ENCODE results near the gene ADGRV1.
"Not testable (repeated sequence)": the region's sequence is repeated elsewhere in the genome, so short reads cannot be mapped to it uniquely, and the experiment has no call there.

ADGRV1 gene

GRCh38 chr5:90981177-90981576, 422.6 kb downstream of the ADGRV1 start:
- FAIRE-seq, result no peak
- no peak for DNase-seq (ENCODE audit: low spot score)

- FAIRE-seq, result no peak
- no peak for DNase-seq (ENCODE audit: low spot score)
Observed at GRCh38 chr5:90981821-90982220, 423.2 kb downstream of the ADGRV1 start.

GRCh38 chr5:90982576-90982975, 424.0 kb downstream of the ADGRV1 start:
- no peak for FAIRE-seq
- peak; percentile 91 for DNase-seq (ENCODE audit: low spot score)

GRCh38 chr5:90983148-90983547, 424.6 kb downstream of the ADGRV1 start:
- FAIRE-seq, result peak; percentile 94
- peak; percentile 88 for DNase-seq (ENCODE audit: low spot score)

- FAIRE-seq (no peak), DNase-seq (ENCODE audit: low spot score) (no peak)
Observed at GRCh38 chr5:90983711-90984124, 425.1 kb downstream of the ADGRV1 start.

- FAIRE-seq, result no peak
Observed at GRCh38 chr5:90985341-90985740, 426.7 kb downstream of the ADGRV1 start.

GRCh38 chr5:90987726-90988125, 429.1 kb downstream of the ADGRV1 start:
- no peak for FAIRE-seq
- no peak for DNase-seq (ENCODE audit: low spot score)

More at GRCh38 chr5:90985341-90985740, 426.7 kb downstream of the ADGRV1 start:
- no peak for DNase-seq (ENCODE audit: low spot score)

- FAIRE-seq, result no peak
- no peak for DNase-seq (ENCODE audit: low spot score)
Observed at GRCh38 chr5:90991201-90991600, 432.6 kb downstream of the ADGRV1 start.

- no peak for DNase-seq (ENCODE audit: low spot score)
- no peak for FAIRE-seq
Observed at GRCh38 chr5:90994796-90995195, 436.2 kb downstream of the ADGRV1 start.

- FAIRE-seq, result no peak
- DNase-seq (ENCODE audit: low spot score), result no peak
Observed at GRCh38 chr5:90996089-90996488, 437.5 kb downstream of the ADGRV1 start.

GRCh38 chr5:90997082-90997481, 438.5 kb downstream of the ADGRV1 start:
- FAIRE-seq (no peak), DNase-seq (ENCODE audit: low spot score) (no peak)

GRCh38 chr5:91000743-91001142, 442.1 kb downstream of the ADGRV1 start:
- DNase-seq (ENCODE audit: low spot score) (no peak), FAIRE-seq (no peak)

GRCh38 chr5:91006713-91007112, 448.1 kb downstream of the ADGRV1 start:
- no peak for DNase-seq (ENCODE audit: low spot score)
- no peak for FAIRE-seq

GRCh38 chr5:91007251-91007650, 448.7 kb downstream of the ADGRV1 start:
- FAIRE-seq (no peak), DNase-seq (ENCODE audit: low spot score) (no peak)

- FAIRE-seq (no peak), DNase-seq (ENCODE audit: low spot score) (no peak)
Observed at GRCh38 chr5:91007780-91008402, 449.3 kb downstream of the ADGRV1 start.

GRCh38 chr5:91010090-91010489, 451.5 kb downstream of the ADGRV1 start:
- DNase-seq (ENCODE audit: low spot score) (no peak), FAIRE-seq (no peak)

GRCh38 chr5:91011029-91011428, 452.4 kb downstream of the ADGRV1 start:
- FAIRE-seq, result peak; percentile 14
- no peak for DNase-seq (ENCODE audit: low spot score)

- not testable (repeated sequence) for FAIRE-seq; DNase-seq (ENCODE audit: low spot score)
Observed at GRCh38 chr5:91012867-91013266, 454.3 kb downstream of the ADGRV1 start.

GRCh38 chr5:91016322-91016721, 457.7 kb downstream of the ADGRV1 start:
- FAIRE-seq, result no peak
- DNase-seq (ENCODE audit: low spot score), result no peak

- FAIRE-seq (no peak), DNase-seq (ENCODE audit: low spot score) (no peak)
Observed at GRCh38 chr5:91016954-91017700, 458.5 kb downstream of the ADGRV1 start.

- DNase-seq (ENCODE audit: low spot score) (no peak), FAIRE-seq (no peak)
Observed at GRCh38 chr5:91018200-91018599, 459.6 kb downstream of the ADGRV1 start.

GRCh38 chr5:91018712-91019371, 460.2 kb downstream of the ADGRV1 start:
- no peak for DNase-seq (ENCODE audit: low spot score)
- no peak for FAIRE-seq

All from RCC 7860 (cell line).